Measurements from ENCODE around the gene NIPAL3. TPM values are rescaled to one million over a fixed set of nuclear protein-coding genes. Genes with fewer than 3 reads are reported as not detected.

Gene NIPAL3
- polyA plus RNA-seq (2012; ENCODE audit: low read depth, missing spikeins), result 7.1 TPM

GRCh38 chr1:24415334-24415909, at the start of gene NIPAL3:
Gene NIPAL3 (plus strand): TSS chr1:24415802. CDS start chr1:24419548, 3,746 bp downstream.
- peak; percentile 95 for FAIRE-seq
- peak; percentile 83 for DNase-seq (ENCODE audit: insufficient read length, low spot score)
- TF ChIP-seq POLR2A (IDR thresholded peaks at IDR 0.05; ENCODE audit: low read depth, low read length), result no peak
- TF ChIP-seq SPI1 (IDR thresholded peaks at IDR 0.05; ENCODE audit: low read depth, low read length), result no peak
- TF ChIP-seq POU2F2 (IDR thresholded peaks at IDR 0.05; ENCODE audit: low read depth, low read length), result no peak; the same call in 1 of the 2 replicates
- no peak for TF ChIP-seq TAF1 (IDR thresholded peaks at IDR 0.05; ENCODE audit: low read depth, low read length)
- TF ChIP-seq POLR2AphosphoS5 (IDR thresholded peaks at IDR 0.05; ENCODE audit: low read depth, low read length), result no peak
- TF ChIP-seq PAX5 (IDR thresholded peaks at IDR 0.05; ENCODE audit: insufficient read depth, low read length, severe bottlenecking), result no peak

DNA sequence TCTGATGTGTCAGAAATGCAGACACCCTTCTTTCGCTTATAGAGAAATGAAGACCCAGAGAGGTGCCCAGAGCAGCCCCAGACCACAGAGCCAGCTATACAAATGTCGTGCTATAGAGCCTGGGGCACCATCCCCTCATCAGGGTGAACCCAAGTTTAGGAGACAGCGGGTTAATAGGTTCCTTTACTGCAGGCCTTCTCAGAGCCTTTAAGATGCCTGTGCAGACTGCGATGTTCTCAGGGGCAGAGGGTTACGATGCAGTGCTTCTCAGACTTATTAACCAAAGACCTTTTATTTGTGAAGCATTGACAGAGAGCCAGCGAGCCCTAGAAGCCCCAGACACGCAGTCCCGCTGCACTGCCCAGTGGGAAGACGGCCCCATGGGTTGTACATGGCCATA, 48.9 kb upstream of the NIPAL3 start:
- TF ChIP-seq POU2F2 (IDR thresholded peaks at IDR 0.05; ENCODE audit: low read depth, low read length) (no peak), POLR2AphosphoS5 (IDR thresholded peaks at IDR 0.05; ENCODE audit: low read depth, low read length) (no peak), TAF1 (IDR thresholded peaks at IDR 0.05; ENCODE audit: low read depth, low read length) (no peak), SPI1 (IDR thresholded peaks at IDR 0.05; ENCODE audit: low read depth, low read length) (no peak), PAX5 (IDR thresholded peaks at IDR 0.05; ENCODE audit: insufficient read depth, low read length, severe bottlenecking) (no peak), POLR2A (IDR thresholded peaks at IDR 0.05; ENCODE audit: low read depth, low read length) (no peak)
- no peak for FAIRE-seq
- no peak for DNase-seq (ENCODE audit: insufficient read length, low spot score)

DNA sequence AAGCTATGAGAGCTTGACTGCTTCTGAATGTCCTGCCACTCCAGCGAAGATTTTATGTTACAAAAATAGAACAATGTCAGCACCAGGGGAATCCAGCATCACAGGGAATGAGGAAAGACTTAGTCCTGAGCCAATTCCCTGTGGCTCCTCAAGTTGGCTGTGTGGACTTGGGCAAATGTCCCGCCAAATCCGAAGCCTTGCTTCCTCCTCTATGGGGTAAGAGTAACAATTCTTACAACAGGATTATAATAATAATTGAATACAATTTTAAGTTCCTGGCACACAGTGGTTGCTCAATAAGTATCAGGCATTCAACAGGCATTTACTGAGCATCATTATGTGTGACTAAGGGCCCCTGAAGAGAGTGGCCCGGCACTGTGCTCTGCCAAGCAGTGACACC, 46.4 kb upstream of the NIPAL3 start:
- DNase-seq (ENCODE audit: insufficient read length, low spot score) (no peak), FAIRE-seq (no peak)
- TF ChIP-seq POLR2AphosphoS5 (IDR thresholded peaks at IDR 0.05; ENCODE audit: low read depth, low read length), result no peak
- no peak for TF ChIP-seq SPI1 (IDR thresholded peaks at IDR 0.05; ENCODE audit: low read depth, low read length)
- TF ChIP-seq POLR2A (IDR thresholded peaks at IDR 0.05; ENCODE audit: low read depth, low read length), result no peak
- TF ChIP-seq POU2F2 (IDR thresholded peaks at IDR 0.05; ENCODE audit: low read depth, low read length), result no peak
- TF ChIP-seq TAF1 (IDR thresholded peaks at IDR 0.05; ENCODE audit: low read depth, low read length), result no peak
- TF ChIP-seq PAX5 (IDR thresholded peaks at IDR 0.05; ENCODE audit: insufficient read depth, low read length, severe bottlenecking), result no peak

GRCh38 chr1:24369801-24370200, 45.8 kb upstream of the NIPAL3 start:
- DNase-seq (ENCODE audit: insufficient read length, low spot score) (no peak), FAIRE-seq (no peak)
- TF ChIP-seq POLR2A (IDR thresholded peaks at IDR 0.05; ENCODE audit: low read depth, low read length) (no peak), TAF1 (IDR thresholded peaks at IDR 0.05; ENCODE audit: low read depth, low read length) (no peak), POU2F2 (IDR thresholded peaks at IDR 0.05; ENCODE audit: low read depth, low read length) (no peak), PAX5 (IDR thresholded peaks at IDR 0.05; ENCODE audit: insufficient read depth, low read length, severe bottlenecking) (no peak), POLR2AphosphoS5 (IDR thresholded peaks at IDR 0.05; ENCODE audit: low read depth, low read length) (no peak), SPI1 (IDR thresholded peaks at IDR 0.05; ENCODE audit: low read depth, low read length) (no peak)

DNA sequence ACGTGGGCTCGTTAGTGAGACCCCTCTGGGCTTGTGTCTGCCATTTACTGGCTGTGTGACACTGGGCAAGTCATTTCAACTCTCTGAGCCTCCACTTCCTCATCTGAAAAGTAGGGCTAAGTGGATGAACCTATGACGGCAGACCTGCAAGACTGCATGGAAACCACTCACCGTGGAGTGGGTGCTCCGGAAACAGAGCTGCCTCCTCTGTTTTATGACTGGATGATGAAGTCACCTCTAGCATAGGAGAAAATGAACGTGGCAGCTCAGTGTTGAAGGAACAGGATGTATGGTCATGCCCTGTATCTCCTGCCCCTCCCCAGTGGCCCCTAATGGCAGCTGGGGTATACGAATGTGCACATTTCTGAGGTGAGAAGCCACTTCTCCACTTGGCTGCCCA, 42.6 kb upstream of the NIPAL3 start:
- TF ChIP-seq SPI1 (IDR thresholded peaks at IDR 0.05; ENCODE audit: low read depth, low read length) (peak; percentile 91), PAX5 (IDR thresholded peaks at IDR 0.05; ENCODE audit: insufficient read depth, low read length, severe bottlenecking) (peak; percentile 57), POLR2A (IDR thresholded peaks at IDR 0.05; ENCODE audit: low read depth, low read length) (no peak)
- FAIRE-seq (peak; percentile 96), DNase-seq (ENCODE audit: insufficient read length, low spot score) (peak; percentile 60)

- FAIRE-seq, result peak; percentile 40
- TF ChIP-seq POLR2A (IDR thresholded peaks at IDR 0.05; ENCODE audit: low read depth, low read length) (no peak), POU2F2 (IDR thresholded peaks at IDR 0.05; ENCODE audit: low read depth, low read length) (no peak), POLR2AphosphoS5 (IDR thresholded peaks at IDR 0.05; ENCODE audit: low read depth, low read length) (no peak), PAX5 (IDR thresholded peaks at IDR 0.05; ENCODE audit: insufficient read depth, low read length, severe bottlenecking) (no peak), TAF1 (IDR thresholded peaks at IDR 0.05; ENCODE audit: low read depth, low read length) (no peak), SPI1 (IDR thresholded peaks at IDR 0.05; ENCODE audit: low read depth, low read length) (no peak)
- DNase-seq (ENCODE audit: insufficient read length, low spot score), result no peak
Measured at GRCh38 chr1:24373710-24374109, 41.9 kb upstream of the NIPAL3 start.

DNA sequence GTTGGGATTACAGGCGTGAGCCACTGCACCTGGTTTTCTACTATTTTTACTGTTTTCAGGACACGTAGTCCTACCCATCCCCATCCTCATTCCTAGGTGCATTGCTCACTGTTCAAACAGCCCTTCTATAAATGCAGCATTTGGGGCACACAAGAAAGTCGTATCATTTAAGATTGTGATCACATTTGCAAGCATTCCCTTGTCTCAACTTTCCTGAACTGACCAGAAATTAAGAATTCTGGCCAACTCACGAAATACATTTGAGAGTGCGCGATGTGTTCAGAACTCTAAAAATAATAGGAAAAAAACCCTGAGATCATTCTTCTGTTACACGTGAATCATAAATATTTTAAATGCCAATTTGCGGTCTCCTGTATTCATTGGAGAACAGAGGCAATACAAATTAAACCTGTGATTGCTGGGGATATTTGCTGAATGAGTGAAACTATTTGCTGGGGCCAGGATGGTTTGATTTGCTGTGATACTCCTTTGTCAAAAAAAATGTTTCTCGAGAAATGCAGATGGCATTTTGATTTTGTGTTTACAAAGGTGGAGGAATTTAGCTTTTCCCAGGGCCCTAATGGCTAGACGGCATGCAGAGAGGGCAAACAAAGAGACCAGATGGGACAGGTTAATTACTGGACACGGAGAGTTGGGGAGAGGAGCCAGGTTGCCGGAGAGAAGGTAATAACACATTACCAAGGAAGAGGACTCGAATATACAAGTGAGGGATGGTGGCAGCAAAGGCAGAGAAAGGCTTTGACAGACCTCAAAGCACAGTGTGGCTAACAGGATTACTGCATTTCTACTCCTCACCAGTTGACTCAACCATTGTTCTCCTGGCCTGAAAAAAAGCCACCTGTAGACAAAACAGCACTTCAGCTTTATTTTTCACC, 40.5 kb upstream of the NIPAL3 start:
- no peak for FAIRE-seq
- TF ChIP-seq POLR2AphosphoS5 (IDR thresholded peaks at IDR 0.05; ENCODE audit: low read depth, low read length), result no peak
- TF ChIP-seq TAF1 (IDR thresholded peaks at IDR 0.05; ENCODE audit: low read depth, low read length), result no peak
- TF ChIP-seq POU2F2 (IDR thresholded peaks at IDR 0.05; ENCODE audit: low read depth, low read length), result no peak
- no peak for TF ChIP-seq SPI1 (IDR thresholded peaks at IDR 0.05; ENCODE audit: low read depth, low read length)
- no peak for DNase-seq (ENCODE audit: insufficient read length, low spot score)

- no peak for TF ChIP-seq POLR2A (IDR thresholded peaks at IDR 0.05; ENCODE audit: low read depth, low read length)
- no peak for TF ChIP-seq TAF1 (IDR thresholded peaks at IDR 0.05; ENCODE audit: low read depth, low read length)
- no peak for TF ChIP-seq SPI1 (IDR thresholded peaks at IDR 0.05; ENCODE audit: low read depth, low read length)
- no peak for TF ChIP-seq PAX5 (IDR thresholded peaks at IDR 0.05; ENCODE audit: insufficient read depth, low read length, severe bottlenecking)
- TF ChIP-seq POU2F2 (IDR thresholded peaks at IDR 0.05; ENCODE audit: low read depth, low read length), result no peak
- no peak for TF ChIP-seq POLR2AphosphoS5 (IDR thresholded peaks at IDR 0.05; ENCODE audit: low read depth, low read length)
- DNase-seq (ENCODE audit: insufficient read length, low spot score) (no peak), FAIRE-seq (no peak)
Measured at GRCh38 chr1:24379733-24380315, 35.8 kb upstream of the NIPAL3 start.

GRCh38 chr1:24380508-24380907, 35.1 kb upstream of the NIPAL3 start:
- TF ChIP-seq POLR2AphosphoS5 (IDR thresholded peaks at IDR 0.05; ENCODE audit: low read depth, low read length), result no peak
- no peak for FAIRE-seq
- no peak for DNase-seq (ENCODE audit: insufficient read length, low spot score)

Data from GM12891 (cell line).